Stimulated activated CD4-positive, alpha-beta T cell treated with anti-CD3 and anti-CD28 coated beads, Interleukin-4, amount 100 ng/mL, for 48 hours (primary cell): ENCODE results near the gene TAS1R3.
"Not testable (repeated sequence)": the region's sequence is repeated elsewhere in the genome, so short reads cannot be mapped to it uniquely, and the experiment has no call there.

Experiments used
- DNase-seq, 2 donors: peaks; one replicate each; pipeline ENCODE4 v3.0.0-alpha.2; 2020; ENCODE audit warnings: low read depth in 2 of 2

TAS1R3 gene

GRCh38 chr1:1354271-1355247 is 23.5 kb downstream of the TAS1R3 start:
- no peak for DNase-seq

GRCh38 chr1:1355416-1355815 is 24.3 kb downstream of the TAS1R3 start:
- no peak for DNase-seq

- no peak for DNase-seq
Measured at GRCh38 chr1:1356166-1356795, 25.2 kb downstream of the TAS1R3 start.

- no peak for DNase-seq
Measured at GRCh38 chr1:1356796-1357401, 25.8 kb downstream of the TAS1R3 start.

GRCh38 chr1:1357871-1358432 is 26.9 kb downstream of the TAS1R3 start:
- no peak for DNase-seq

GRCh38 chr1:1358433-1359271 is 27.6 kb downstream of the TAS1R3 start, which contains the start of gene MXRA8:
Gene MXRA8 (minus strand): TSS chr1:1358555. CDS start chr1:1358504, 51 bp downstream.
- DNase-seq, result no peak

- no peak for DNase-seq
Measured at GRCh38 chr1:1359308-1359663, 28.2 kb downstream of the TAS1R3 start.

- DNase-seq, result no peak
Measured at GRCh38 chr1:1359664-1360468, 28.8 kb downstream of the TAS1R3 start.

GRCh38 chr1:1360506-1361169 is 29.6 kb downstream of the TAS1R3 start:
- no peak for DNase-seq

GRCh38 chr1:1361233-1361981 is 30.3 kb downstream of the TAS1R3 start:
- no peak for DNase-seq

GRCh38 chr1:1361982-1362423 is 30.9 kb downstream of the TAS1R3 start:
- DNase-seq, result no peak

GRCh38 chr1:1364266-1364665 is 33.2 kb downstream of the TAS1R3 start:
- DNase-seq, result no peak

GRCh38 chr1:1365875-1366698 is 35.0 kb downstream of the TAS1R3 start:
- no peak for DNase-seq

- DNase-seq, result no peak
Measured at GRCh38 chr1:1366699-1367066, 35.6 kb downstream of the TAS1R3 start.

- DNase-seq, result no peak
Measured at GRCh38 chr1:1367315-1367714, 36.2 kb downstream of the TAS1R3 start.

GRCh38 chr1:1370094-1370493 is 39.0 kb downstream of the TAS1R3 start:
- DNase-seq, result not testable (repeated sequence)

- no peak for DNase-seq
Measured at GRCh38 chr1:1370771-1371300, 39.8 kb downstream of the TAS1R3 start.

GRCh38 chr1:1371364-1371745 is 40.3 kb downstream of the TAS1R3 start:
- no peak for DNase-seq
